ENCODE results near the gene HNRNPR. TPM values are rescaled to one million over a fixed set of nuclear protein-coding genes. Genes with fewer than 3 reads are reported as not detected.
A peak's percentile ranks its signal among the peaks of the same experiment; 100 is the strongest.

Gene HNRNPR
- total RNA-seq, 1 donor from 2014 or later, result 91.8 TPM

DNA sequence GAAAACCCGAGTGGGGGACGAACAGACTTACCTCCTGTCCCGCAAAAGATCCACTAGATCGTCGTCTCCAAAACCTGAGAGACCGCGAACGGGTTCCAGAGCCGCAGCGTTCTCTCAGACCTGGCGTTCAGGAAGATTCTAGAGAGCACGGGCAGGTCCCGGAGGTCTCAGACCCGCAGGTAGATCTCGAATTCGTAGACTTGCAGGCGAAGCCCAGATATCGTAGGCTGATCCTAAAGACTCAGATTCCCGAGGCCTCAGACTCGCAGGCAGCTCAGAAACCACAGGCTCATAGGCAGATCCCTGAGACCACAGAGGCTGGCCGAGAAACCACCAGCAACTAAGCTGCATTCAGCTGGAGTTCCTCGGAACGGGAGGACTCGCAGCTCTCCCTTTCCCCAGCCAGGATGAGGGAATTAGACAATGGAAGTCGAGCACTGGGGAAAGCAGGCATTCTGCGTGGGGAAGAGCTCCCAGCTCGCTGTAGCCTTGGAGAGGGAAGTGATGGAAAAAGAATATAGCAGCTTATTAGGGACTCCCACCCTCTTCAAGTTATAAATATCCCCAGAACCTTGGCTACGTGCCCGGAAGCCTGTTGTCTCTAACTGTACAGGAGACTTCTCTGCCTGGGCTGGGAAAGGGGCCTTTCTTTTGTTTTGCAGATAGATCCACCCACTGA lies 25.4 kb upstream of the HNRNPR start, which contains the start of gene ZNF436:
Gene ZNF436, minus strand, starts transcription at position 502 of the 679 bp plus-strand sequence. CDS start 1,831 bp downstream, outside the sequence.
- peak; percentile 96 for DNase-seq (ENCODE audit: low read depth)

DNA sequence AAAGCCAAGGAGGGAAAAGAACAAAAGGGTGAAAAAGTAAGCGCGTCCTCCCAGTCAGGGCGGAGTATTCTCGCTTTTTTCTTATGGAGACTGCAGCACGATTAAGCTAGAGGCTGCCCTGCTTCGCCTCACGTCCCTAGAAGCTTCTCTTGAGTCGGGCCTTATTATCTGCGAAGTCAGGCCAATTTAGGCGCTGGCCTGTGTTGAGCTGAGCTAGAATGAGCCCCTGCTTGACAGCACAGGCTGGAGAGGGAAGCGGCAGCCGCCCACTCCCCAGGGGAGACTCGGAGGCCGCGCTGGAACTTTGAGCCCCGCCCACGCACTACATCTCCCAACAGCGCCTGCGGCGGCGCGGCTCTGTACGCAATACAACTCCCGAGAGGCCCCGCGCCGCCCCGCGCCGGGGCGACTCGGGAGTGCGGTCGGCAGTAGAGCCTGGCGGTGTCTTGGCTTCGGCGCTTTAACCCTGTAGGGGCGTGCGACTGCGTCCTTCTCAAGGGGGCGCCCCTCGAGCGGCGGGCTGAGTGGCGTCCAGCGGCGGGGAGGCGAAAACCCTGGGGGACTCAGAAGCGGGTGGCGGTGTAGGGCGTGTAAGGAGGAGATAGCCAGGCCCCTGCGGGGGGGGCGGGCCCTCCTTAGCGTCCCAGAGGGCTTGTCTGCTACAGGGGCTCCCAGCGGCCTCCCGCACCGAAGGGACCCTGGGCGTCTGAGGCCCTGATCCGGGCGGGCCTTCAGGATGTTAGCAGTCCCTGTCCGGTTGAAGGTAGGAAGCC lies 24.7 kb upstream of the HNRNPR start:
- peak; percentile 94 for DNase-seq (ENCODE audit: low read depth)

- DNase-seq (ENCODE audit: low read depth), result peak; percentile 99
These were observed 23.9 kb upstream of the HNRNPR start for GRCh38 chr1:23367791-23368561.

- no peak for DNase-seq (ENCODE audit: low read depth)
These were observed 23.3 kb upstream of the HNRNPR start for GRCh38 chr1:23367451-23367790.

GRCh38 chr1:23366598-23366997 lies 22.5 kb upstream of the HNRNPR start:
- DNase-seq (ENCODE audit: low read depth), result no peak

- DNase-seq (ENCODE audit: low read depth), result no peak
These were observed 22.1 kb upstream of the HNRNPR start for GRCh38 chr1:23366146-23366545.

DNA sequence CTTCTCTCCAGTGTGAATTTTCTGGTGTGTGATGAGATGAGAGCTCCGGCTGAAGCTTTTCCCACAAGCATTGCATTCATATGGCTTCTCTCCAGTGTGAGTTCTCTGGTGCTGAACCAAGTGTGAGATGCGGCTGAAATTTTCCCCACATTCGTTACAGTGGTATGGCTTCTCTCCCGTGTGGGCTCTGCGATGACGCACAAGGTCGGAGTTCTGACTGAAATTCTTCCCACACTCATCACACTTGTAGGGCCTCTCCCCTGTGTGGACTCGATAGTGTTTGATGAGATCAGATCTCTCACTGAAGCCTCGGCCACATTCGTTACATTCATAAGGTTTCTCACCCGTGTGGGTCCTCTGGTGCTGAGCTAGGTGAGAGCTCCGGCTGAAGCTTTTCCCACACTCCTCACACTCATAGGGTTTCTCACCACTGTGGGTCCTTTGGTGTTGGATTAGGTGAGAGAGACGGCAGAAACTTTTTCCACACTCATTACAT lies 18.2 kb upstream of the HNRNPR start:
- no peak for DNase-seq (ENCODE audit: low read depth)

GRCh38 chr1:23358310-23358875 lies 14.3 kb upstream of the HNRNPR start:
- DNase-seq (ENCODE audit: low read depth), result no peak

GRCh38 chr1:23357138-23357908 lies 13.2 kb upstream of the HNRNPR start:
- peak; percentile 69 for DNase-seq (ENCODE audit: low read depth)

DNA sequence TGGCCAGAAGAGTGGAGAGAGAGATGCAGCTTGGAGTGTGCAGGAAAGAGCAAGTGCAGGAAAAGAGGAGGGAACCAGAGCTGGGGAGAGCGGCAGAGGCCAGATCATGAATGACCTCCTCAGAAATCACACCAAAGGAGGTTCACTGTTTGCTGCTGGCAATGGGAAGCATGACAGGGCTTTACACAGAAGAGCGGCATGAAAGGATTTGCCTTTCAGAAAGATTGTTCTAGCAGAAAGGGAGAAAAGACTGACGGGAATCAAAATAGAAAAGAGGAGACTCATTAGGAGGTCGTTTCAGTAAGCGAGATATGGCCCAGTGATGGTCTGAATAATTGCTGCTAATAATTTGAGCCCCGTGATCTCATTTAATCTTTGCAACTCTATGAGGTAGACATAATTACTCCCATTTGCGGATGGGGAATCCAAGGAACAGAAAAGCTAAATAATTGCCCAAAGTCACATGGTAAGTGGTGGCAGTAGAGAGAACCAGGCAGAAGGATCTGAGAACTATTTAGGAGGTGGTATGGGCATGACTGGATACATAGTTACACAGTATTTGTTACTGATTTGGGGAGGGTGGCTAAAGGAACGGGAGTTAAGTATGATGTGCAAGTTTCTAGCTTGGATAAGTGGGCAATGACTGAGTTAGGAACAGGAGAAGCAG lies 12.5 kb upstream of the HNRNPR start:
- no peak for DNase-seq (ENCODE audit: low read depth)

DNA sequence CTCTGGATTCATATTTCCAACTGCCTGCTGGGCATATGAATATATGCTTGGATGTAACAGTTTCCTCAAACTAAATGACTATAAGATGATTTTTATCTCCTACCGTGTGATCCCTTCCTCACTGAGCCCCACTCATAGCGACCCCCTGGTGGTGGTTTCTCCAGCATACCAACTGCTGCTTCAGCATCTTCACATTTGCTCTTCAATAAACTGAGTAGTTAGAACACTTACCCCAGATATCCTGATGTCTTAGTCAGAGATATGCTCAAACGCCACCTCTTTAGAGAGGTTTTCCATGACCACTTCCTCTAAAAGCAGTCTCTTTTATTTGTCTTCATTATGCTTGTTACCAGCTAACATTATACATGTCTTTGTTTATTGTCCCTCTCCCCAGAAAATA lies 10.2 kb upstream of the HNRNPR start:
- DNase-seq (ENCODE audit: low read depth), result no peak

DNA sequence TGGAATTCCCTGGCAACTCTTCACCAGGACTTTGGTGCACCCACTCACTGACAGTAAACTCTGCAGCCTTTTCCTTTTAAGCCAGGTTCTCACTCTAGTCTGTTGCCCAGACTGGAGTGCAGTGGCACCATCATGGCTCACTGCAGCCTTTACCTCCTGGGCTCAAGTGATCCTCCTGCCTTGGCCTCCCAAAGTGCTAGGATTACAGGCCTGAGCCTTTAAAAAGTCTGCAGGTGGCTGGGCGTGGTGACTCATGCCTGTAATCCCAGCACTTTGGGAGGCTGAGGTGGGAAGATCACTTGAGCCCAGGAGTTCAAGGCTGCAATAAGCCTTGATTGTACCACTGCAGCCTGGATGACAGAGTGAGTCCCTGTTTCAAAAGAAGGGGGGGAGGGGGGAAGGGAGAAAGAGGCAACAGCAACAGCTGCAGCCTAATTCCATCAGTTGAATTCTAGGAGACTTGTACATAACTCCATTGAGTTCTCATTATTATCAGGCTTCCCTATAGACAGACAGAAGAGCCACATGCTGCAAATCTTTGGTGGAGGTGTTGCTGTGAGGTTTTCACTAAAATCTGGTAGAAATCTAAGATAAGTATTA lies 8.1 kb upstream of the HNRNPR start:
- peak; percentile 52 for DNase-seq (ENCODE audit: low read depth)

DNA sequence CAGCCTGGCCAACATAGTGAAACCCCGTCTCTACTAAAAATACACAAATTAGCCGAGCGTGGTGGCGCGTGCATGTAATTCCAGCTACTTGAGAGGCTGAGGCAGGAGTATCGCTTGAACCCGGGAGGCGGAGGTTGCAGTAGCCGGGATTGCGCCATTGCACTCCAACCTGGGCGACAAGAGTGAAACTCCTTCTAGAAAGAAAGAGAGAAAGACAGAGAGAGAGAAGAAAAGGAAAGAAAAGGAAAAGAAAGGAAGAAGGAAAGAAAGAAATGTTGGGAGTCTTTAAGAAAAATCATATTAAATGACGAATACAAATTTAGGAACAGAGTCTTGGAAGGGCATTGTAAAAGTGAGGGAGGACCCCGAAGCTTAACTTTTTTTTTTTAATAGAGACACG lies 1.8 kb upstream of the HNRNPR start:
- no peak for DNase-seq (ENCODE audit: low read depth)

DNA sequence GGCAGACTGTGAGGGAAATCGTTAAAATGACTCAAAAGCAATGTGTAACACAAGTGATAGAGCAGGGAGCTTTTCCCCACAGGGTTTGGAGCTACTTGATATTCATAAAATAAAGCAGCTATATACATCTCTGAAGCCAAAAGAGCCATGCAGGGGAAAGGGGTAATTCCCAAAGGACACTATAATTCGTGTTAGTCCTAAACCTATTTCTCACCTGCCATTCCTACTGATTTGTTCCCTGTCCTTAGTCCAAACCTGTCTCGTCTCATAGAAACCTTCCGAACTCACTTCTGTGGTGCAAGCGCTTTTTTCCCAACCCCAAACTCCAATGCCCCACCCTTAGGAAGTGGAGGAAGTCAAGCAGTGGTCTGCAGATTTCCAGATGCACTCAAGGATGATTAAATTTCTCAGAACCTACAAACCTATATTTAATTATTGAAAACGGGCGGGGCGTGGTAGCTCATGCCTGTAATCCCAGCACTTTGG lies 946 bp upstream of the HNRNPR start:
- DNase-seq (ENCODE audit: low read depth), result no peak

- peak; percentile 64 for DNase-seq (ENCODE audit: low read depth)
These were observed 618 bp downstream of the HNRNPR start for GRCh38 chr1:23343221-23344110.

- no peak for DNase-seq (ENCODE audit: low read depth)
These were observed 2.0 kb downstream of the HNRNPR start for GRCh38 chr1:23341931-23342692.

DNA sequence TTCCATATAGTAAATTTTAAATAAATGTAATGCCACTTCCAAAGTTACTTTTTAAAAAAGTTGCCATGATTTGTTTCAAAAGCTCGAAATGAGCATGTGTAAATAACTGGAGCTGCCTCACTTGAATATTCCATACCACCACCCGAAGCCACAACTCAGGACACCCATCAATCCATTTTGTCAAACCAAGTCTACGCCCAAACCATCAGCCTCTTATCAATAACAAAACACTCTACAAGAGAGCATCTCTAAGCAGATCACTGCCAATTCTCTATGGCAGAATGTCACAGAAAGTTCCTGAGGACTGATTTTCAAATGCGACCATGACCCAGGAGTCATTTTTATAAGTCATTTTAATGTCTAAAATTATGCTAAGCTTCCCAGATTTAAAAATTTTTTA lies 4.5 kb downstream of the HNRNPR start:
- no peak for DNase-seq (ENCODE audit: low read depth)

GRCh38 chr1:23337869-23338268 lies 6.2 kb downstream of the HNRNPR start:
- DNase-seq (ENCODE audit: low read depth), result no peak

Data from myocyte (in vitro differentiated cells).